K562 (cell line): ENCODE results near the gene KCNK4. TPM values are rescaled to one million over a fixed set of nuclear protein-coding genes. Genes with fewer than 3 reads are reported as not detected.
A peak's percentile ranks its signal among the peaks of the same experiment; 100 is the strongest.

Experiments
- ASH1L ChIP-seq: fragments of 450-650 bp; IDR thresholded peaks from 2 replicates; pipeline ENCODE4 v1.6.1; 2018; ENCODE audit warnings: borderline replicate concordance, mild to moderate bottlenecking, low read depth; ENCODE audit not compliant: partially characterized antibody
- CREM ChIP-seq: IDR thresholded peaks from 2 replicates; pipeline ENCODE4 v1.6.1; 2014; ENCODE audit warnings: antibody characterized with exemption, low read depth
- ELF2 ChIP-seq: fragments of 250-450 bp; sonication (Bioruptor Pico); IDR thresholded peaks from 2 replicates; pipeline ENCODE4 v1.5.0; 2021; ENCODE audit warnings: mild to moderate bottlenecking
- ETS2 ChIP-seq: IDR thresholded peaks from 2 replicates; pipeline ENCODE4 v1.6.1; 2016; ENCODE audit warnings: borderline replicate concordance, missing genetic modification characterization, mild to moderate bottlenecking, moderate library complexity, missing compliant biosample characterization; ENCODE audit not compliant: poor library complexity, severe bottlenecking
- ETV1 ChIP-seq: fragments of 450-650 bp; conservative IDR thresholded peaks from 2 replicates; pipeline ENCODE4 v1.6.1; 2016; ENCODE audit warnings: missing genetic modification characterization, control low read depth, low read depth, missing compliant biosample characterization
- KLF16 ChIP-seq: IDR thresholded peaks from 2 replicates; pipeline ENCODE4 v1.6.1; 2016; ENCODE audit warnings: antibody characterized with exemption
- LEF1 ChIP-seq: fragments of 450-650 bp; IDR thresholded peaks from 2 replicates; pipeline ENCODE4 v1.6.1; 2016; ENCODE audit warnings: mild to moderate bottlenecking
- MAFF ChIP-seq: IDR thresholded peaks from 2 replicates; pipeline ENCODE4 v1.6.1; 2012; ENCODE audit warnings: low read length, improper control_type of control experiment
- NFE2 ChIP-seq: IDR thresholded peaks from 2 replicates; pipeline ENCODE4 v1.6.1; 2014; ENCODE audit warnings: antibody characterized with exemption, low read depth
- NR2F6 ChIP-seq: fragments of 450-650 bp; formaldehyde crosslinking; IDR thresholded peaks from 2 replicates; pipeline ENCODE4 v1.4.0; 2020; ENCODE audit warnings: mild to moderate bottlenecking
- OTX1 ChIP-seq: fragments of 450-650 bp; formaldehyde crosslinking; IDR thresholded peaks from 2 replicates; pipeline ENCODE4 v1.4.0; 2022; ENCODE audit warnings: mild to moderate bottlenecking
- POLR2A ChIP-seq: fragments of 450-650 bp; conservative IDR thresholded peaks from 2 replicates; pipeline ENCODE4 v1.6.1; 2016
- POLR2AphosphoS5 ChIP-seq: IDR thresholded peaks from 2 replicates; pipeline ENCODE4 v1.6.1; 2011; ENCODE audit warnings: mild to moderate bottlenecking, low read depth, low read length, moderate library complexity; ENCODE audit not compliant: control insufficient read depth, insufficient read depth
- TAF7 ChIP-seq: fragments of 450-650 bp; IDR thresholded peaks from 2 replicates; pipeline ENCODE4 v1.6.1; 2016; ENCODE audit warnings: missing genetic modification characterization, missing compliant biosample characterization
- ZC3H11A ChIP-seq: IDR thresholded peaks from 2 replicates; pipeline ENCODE4 v1.6.1; 2012; ENCODE audit warnings: low read depth, low read length, improper control_type of control experiment
- ZC3H4 ChIP-seq: sonication (generic); formaldehyde crosslinking; IDR thresholded peaks from 2 replicates; pipeline ENCODE4 v1.9.0; 2021; ENCODE audit warnings: missing genetic modification reagents, borderline replicate concordance
- ZNF449 ChIP-seq: fragments of 250-450 bp; sonication (Bioruptor Pico); IDR thresholded peaks from 2 replicates; pipeline ENCODE4 v1.8.0; 2022; ENCODE audit warnings: moderate library complexity, mild to moderate bottlenecking, inconsistent platforms
- polyA plus RNA-seq, 8 experiments: library from polyadenylated mRNA; depleted of rRNA in 4 of 8; stranded (reverse) in 5 of 8; unstranded in 3 of 8; fragments of >200 nt; fragmentation: Nextera tagmentation in 2 of 8; fragmentation: Illumina TruSeq in 1 of 8; extraction: Ambion mirVana in 2 of 8; extraction: Trizol in 1 of 8; gene quantifications; 2 replicates each; pipeline versions ENCODE4 v1.2.1 to v1.2.3, GENCODE V29; 2011 to 2014; ENCODE audit warnings: inconsistent platforms in 1 of 8, missing spikeins in 1 of 8
- total RNA-seq, 7 experiments: library from RNA; depleted of rRNA in 6 of 7; stranded (reverse); fragments of >200 nt in 6 of 7; fragmentation: Illumina TruSeq in 2 of 7; extraction: Trizol in 2 of 7; gene quantifications; 2 replicates each; pipeline versions ENCODE4 v1.2.1 to v1.2.3, GENCODE V29; 2011 to 2021; ENCODE audit warnings: low replicate concordance in 1 of 7
- TF ChIP-seq, protein P1 (sequence below): sonication (generic); formaldehyde crosslinking; IDR thresholded peaks from 2 replicates; pipeline ENCODE4 v1.8.1; 2023; ENCODE audit warnings: mild to moderate bottlenecking, missing genetic modification reagents

The KCNK4 gene
- total and polyA plus RNA-seq, 9 of the 15 experiments (the other 6 are each of a cell fraction or from before 2014, with no cell fraction given) = not detected

- no peak for TF ChIP-seq ETS2 (tag)
- TF ChIP-seq, protein P1, sequence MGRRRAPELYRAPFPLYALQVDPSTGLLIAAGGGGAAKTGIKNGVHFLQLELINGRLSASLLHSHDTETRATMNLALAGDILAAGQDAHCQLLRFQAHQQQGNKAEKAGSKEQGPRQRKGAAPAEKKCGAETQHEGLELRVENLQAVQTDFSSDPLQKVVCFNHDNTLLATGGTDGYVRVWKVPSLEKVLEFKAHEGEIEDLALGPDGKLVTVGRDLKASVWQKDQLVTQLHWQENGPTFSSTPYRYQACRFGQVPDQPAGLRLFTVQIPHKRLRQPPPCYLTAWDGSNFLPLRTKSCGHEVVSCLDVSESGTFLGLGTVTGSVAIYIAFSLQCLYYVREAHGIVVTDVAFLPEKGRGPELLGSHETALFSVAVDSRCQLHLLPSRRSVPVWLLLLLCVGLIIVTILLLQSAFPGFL (CRISPR knock-in tag) = no peak
- TF ChIP-seq ETV1 (tag) = 0 out of 2 replicates have a peak, but pooled peaks have one; percentile 51
- peak; percentile 34 for TF ChIP-seq CREM
- TF ChIP-seq TAF7 (tag) = no peak
- TF ChIP-seq ZC3H11A = no peak
- TF ChIP-seq LEF1 = no peak
- TF ChIP-seq OTX1 = no peak
- no peak for TF ChIP-seq ASH1L
- peak; percentile 78 for TF ChIP-seq POLR2A
- no peak; the same call in 1 of the 2 replicates for TF ChIP-seq POLR2AphosphoS5
- no peak for TF ChIP-seq ELF2 (CRISPR knock-in tag)
- no peak for TF ChIP-seq ZNF449 (CRISPR knock-in tag)
- TF ChIP-seq KLF16 = no peak
- TF ChIP-seq NR2F6 (CRISPR knock-in tag) = no peak
- no peak for TF ChIP-seq NFE2
- TF ChIP-seq ZC3H4 = no peak
- no peak for TF ChIP-seq MAFF
These were observed 14.8 kb downstream of the KCNK4 start (continued) for GRCh38 chr11:64305691-64306562.
